AG04449 (cell line): Measurements from ENCODE around the gene CRYM.

Experiments
- CTCF ChIA-PET: fragments of 350-600 bp; formaldehyde crosslinking; extraction: SDS; loops from one replicate; lab custom pipeline; 2021; ENCODE audit warnings: antibody characterized with exemption; lab: Yijun Ruan, JAX
- POLR2A ChIA-PET: fragments of 400-600, 350-600 bp; formaldehyde crosslinking; extraction: SDS; loops from one replicate; lab custom pipeline; 2020; ENCODE audit warnings: antibody characterized with exemption, inconsistent platforms; lab: Yijun Ruan, JAX
- DNase-seq: peaks from one replicate; pipeline ENCODE4 v3.0.0-alpha.2; 2010; ENCODE audit warnings: low read depth, low spot score
- H3K4me3 ChIP-seq: 2 replicates; pipeline ENCODE4 v1.5.1; 2011; ENCODE audit warnings: low read depth, mild to moderate bottlenecking, control low read depth, low read length
- TF ChIP-seq, protein P1 (sequence below): IDR thresholded peaks from one replicate; pipeline ENCODE4 v1.5.1; 2011; ENCODE audit warnings: mild to moderate bottlenecking, moderate library complexity, low read length, control low read depth, inconsistent platforms; ENCODE audit not compliant: insufficient read depth; ENCODE audit errors: missing control alignments

Gene CRYM

DNA sequence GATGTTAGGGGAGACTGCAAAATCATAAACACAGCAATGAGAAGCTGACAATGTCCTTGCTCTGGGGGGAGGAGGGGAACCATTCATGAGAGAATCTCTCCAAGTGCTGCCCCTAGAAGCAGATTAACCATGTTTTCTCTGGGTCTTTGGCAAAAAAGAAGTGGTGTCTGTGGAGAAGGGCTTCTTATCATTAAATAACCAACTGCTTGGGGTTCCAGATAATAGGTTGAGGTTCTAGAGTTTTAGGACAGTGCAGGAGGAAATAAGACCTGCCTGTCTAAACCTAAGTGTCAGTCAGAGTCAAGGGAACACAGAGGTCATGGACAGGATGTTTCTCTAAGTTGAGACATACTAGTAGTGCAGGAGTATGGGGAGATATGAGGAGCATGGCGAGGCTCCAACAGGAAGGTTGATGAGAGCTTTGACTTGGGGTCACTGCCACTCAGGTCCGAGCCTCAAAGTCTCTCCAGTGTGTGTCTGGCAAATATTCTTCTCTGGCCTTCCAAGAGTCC lies 49.7 kb downstream of the CRYM start:
- ChIA-PET CTCF (interaction anchor here (0.6 kb wide), 1 partner anchor 33 kb away, joined by 3 read pairs; no protein-coding TSS in a partner anchor), POLR2A (no interaction called here)
- TF ChIP-seq, protein P1, sequence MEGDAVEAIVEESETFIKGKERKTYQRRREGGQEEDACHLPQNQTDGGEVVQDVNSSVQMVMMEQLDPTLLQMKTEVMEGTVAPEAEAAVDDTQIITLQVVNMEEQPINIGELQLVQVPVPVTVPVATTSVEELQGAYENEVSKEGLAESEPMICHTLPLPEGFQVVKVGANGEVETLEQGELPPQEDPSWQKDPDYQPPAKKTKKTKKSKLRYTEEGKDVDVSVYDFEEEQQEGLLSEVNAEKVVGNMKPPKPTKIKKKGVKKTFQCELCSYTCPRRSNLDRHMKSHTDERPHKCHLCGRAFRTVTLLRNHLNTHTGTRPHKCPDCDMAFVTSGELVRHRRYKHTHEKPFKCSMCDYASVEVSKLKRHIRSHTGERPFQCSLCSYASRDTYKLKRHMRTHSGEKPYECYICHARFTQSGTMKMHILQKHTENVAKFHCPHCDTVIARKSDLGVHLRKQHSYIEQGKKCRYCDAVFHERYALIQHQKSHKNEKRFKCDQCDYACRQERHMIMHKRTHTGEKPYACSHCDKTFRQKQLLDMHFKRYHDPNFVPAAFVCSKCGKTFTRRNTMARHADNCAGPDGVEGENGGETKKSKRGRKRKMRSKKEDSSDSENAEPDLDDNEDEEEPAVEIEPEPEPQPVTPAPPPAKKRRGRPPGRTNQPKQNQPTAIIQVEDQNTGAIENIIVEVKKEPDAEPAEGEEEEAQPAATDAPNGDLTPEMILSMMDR: no peak
- no peak overlapping the region for H3K4me3 ChIP-seq
- DNase-seq: no peak

DNA sequence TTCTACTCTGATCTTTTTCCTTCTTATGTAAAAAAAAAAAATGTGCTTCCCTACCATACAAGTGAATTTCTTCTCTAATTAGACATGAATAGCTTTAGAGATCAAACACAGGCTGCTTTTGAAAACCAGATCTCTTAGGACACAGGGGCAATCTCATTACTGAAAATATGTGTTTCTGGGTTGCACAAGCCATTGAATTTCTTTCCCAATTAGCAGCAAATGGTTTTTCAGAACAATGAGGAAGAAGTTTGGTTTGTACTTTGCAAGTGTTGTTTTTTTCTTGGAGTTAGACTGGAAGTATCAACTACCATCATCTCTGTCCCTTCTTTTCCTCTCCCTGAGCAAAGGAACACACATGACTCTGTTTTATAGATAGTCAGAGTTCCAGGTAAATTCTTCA lies 50.2 kb downstream of the CRYM start:
- TF ChIP-seq, protein P1: no peak
- DNase-seq: no peak
- POLR2A ChIA-PET: no interaction called here
- no peak overlapping the region for H3K4me3 ChIP-seq
- CTCF ChIA-PET: no interaction called here

DNA sequence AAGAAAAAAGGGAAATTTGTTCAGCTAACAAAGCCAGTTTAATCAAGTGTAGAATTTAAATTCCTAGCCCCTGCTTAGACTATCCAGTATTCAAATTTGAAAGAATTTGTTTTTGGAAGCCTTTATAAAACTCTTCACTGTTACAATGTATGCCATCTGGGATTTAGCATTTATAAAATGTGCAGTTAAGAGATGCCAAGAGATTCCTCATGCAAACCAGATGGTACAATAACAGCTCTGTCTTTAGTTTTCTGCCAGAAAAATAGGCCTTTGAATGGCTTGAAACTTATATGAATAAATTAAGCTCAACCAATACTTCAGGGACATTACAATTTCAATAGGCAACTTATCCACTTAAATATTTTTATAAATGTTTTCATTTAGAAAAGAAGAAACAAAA lies 51.3 kb downstream of the CRYM start:
- ChIA-PET POLR2A (no interaction called here), CTCF (interaction anchor here (1.0 kb wide), 1 partner anchor 8 kb away, joined by 3 read pairs; no protein-coding TSS in a partner anchor)
- TF ChIP-seq, protein P1: no peak
- DNase-seq: no peak
- no peak overlapping the region for H3K4me3 ChIP-seq

DNA sequence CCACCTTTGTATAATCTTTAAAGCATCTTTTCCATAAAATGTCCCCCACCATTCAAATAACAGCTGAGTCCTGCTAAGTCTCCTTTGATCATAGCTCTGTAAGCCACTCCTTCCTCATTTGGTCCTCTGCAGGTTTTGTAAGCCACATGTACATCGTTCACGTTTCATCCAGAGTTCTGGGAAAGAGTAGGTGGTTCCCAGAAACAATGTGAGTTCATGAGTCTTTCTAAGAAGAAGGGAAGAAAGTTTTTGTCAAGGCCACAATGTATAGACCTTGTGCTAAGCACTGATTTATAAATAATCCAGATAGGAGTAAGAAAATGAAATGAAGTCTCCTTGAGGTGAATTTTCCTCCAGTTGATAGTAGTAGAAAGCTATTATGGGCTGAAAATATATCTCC lies 53.3 kb downstream of the CRYM start:
- TF ChIP-seq, protein P1: no peak
- ChIA-PET CTCF (no interaction called here), POLR2A (no interaction called here)
- no peak overlapping the region for H3K4me3 ChIP-seq
- no peak for DNase-seq

DNA sequence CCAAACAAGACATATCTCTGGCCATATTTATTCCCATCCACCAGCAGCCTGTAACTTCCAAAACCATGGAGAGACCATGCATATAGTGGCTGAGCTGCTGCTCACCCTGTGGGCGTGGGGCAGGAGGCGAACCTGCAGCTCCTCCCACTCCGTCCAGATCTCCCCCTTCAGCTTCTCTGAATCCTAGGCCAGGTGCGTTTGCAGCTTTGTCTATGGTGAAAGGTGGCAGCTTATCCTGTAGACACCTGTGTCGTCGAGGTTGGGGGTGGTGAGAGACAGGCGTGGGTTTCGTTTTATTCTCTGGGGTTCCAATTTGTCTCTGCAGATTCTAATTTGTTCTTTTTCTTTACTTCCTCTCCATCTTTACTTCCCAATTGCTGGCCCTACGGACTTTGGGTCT lies 54.3 kb downstream of the CRYM start:
- ChIA-PET CTCF (no interaction called here), POLR2A (no interaction called here)

DNA sequence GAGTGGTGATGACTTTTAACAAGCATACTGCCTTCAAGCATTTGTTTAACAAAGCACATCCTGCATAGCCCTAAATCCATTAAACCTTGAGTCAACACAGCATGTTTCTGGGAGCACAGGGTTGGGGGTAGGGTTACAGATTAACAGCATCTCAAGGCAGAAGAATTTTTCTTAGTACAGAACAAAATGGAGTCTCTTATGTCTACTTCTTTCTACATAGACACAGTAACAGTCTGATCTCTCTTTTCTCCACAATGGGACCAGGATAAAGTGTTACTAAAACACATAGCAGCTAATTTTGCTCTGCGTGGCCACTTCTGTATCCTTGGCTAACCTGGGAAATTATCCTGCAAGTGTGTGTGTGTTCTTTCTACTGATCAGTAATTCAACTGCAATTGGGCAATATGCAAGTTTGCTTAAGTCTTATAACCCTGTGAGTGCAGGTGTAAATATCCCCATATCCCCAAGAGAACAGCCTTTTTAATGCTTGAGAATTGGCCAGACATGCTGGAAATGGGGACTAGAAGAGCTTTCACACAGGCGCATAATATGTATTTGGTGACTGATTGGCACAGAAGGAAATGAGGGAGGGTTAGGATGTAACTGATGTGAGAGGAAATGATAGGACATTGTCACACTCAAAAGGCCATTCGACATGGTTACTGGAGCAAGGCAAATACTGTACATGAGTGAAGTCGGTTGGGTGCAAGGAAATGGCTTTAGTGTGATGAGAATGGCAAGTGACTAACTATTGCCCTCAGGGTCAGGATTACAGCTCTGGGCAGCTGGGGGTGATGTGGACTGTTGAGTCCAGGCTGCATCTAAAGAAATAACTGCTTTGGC lies 55.4 kb downstream of the CRYM start:
- no peak overlapping the region for H3K4me3 ChIP-seq
- DNase-seq: no peak
- POLR2A ChIA-PET: no interaction called here
- TF ChIP-seq, protein P1: no peak
- CTCF ChIA-PET: no interaction called here

More for the DNA sequence above, 54.3 kb downstream of the CRYM start:
- DNase-seq: no peak
- H3K4me3 ChIP-seq: no peak overlapping the region
- TF ChIP-seq, protein P1: no peak
